GM12878 (cell line): ENCODE measurements around the gene C6orf52. TPM values are rescaled to one million over a fixed set of nuclear protein-coding genes. Genes with fewer than 3 reads are reported as not detected.

Source experiments
- ATAC-seq: fragments of 200-7000 bp; cut with Tn5 transposase; 3 replicates; pipeline ENCODE4 v1.9.1; 2020; ENCODE audit warnings: mild to moderate bottlenecking, moderate library complexity
- BruUV-seq: library from RNA; stranded (reverse); fragments of 400-500 nt; replicated peaks from 2 replicates; lab custom pipeline; 2021; lab: Mats Ljungman, UMichigan
- CTCF ChIA-PET: fragments of 300-600 bp; sonication (Branson Sonifier 250); formaldehyde crosslinking; extraction: SDS; loops from one replicate; lab custom pipeline; 2021; ENCODE audit warnings: inconsistent platforms; lab: Yijun Ruan, JAX
- POLR2A ChIA-PET: fragments of 350-600 bp; formaldehyde crosslinking; extraction: SDS; loops from one replicate; lab custom pipeline; 2021; ENCODE audit warnings: inconsistent platforms; lab: Charles Lee
- RAD21 ChIA-PET: fragments of 300-600 bp; sonication (Branson Sonifier 250); formaldehyde crosslinking; loops from one replicate; lab custom pipeline; 2023; ENCODE audit warnings: antibody characterized with exemption; ENCODE audit not compliant: unreplicated experiment; lab: Charles Lee
- SMC1A ChIA-PET: fragments of 300-600 bp; sonication (Branson Sonifier 250); formaldehyde crosslinking; loops from one replicate; lab custom pipeline; 2023; ENCODE audit not compliant: unreplicated experiment, uncharacterized antibody; lab: Charles Lee
- DNase-seq: peaks from one replicate; pipeline ENCODE4 v3.0.0-alpha.2; 2011; ENCODE audit warnings: low read depth, low spot score
- FAIRE-seq: peaks from 3 replicates; lab custom pipeline; 2011; peaks lifted over from hg19 to GRCh38; lab: Jason Lieb, UNC
- H2AFZ ChIP-seq: 2 replicates; pipeline ENCODE4 v1.6.0; 2011; ENCODE audit warnings: low read depth, low read length, control low read depth; ENCODE audit not compliant: control insufficient read depth
- H3K27ac ChIP-seq: 2 replicates; pipeline ENCODE4 v1.5.1; 2011; ENCODE audit warnings: control low read depth; ENCODE audit not compliant: control insufficient read depth, insufficient read depth
- H3K27me3 ChIP-seq, 2 experiments: replicated peaks in 1 of 2; 2 replicates each; pipeline versions ENCODE4 v1.6.0 to v1.6.1; 2011; ENCODE audit warnings: low read length in 1 of 2; ENCODE audit not compliant: control insufficient read depth in 2 of 2, insufficient read depth in 2 of 2
- H3K36me3 ChIP-seq, 2 experiments: 2 replicates each; pipeline ENCODE4 v1.5.1; 2011; ENCODE audit warnings: low read length in 1 of 2; ENCODE audit not compliant: control insufficient read depth in 2 of 2, insufficient read depth in 2 of 2
- H3K4me1 ChIP-seq: 2 replicates; pipeline ENCODE4 v1.6.1; 2011; ENCODE audit warnings: mild to moderate bottlenecking, low read length, moderate library complexity, mixed read lengths; ENCODE audit not compliant: control insufficient read depth, insufficient read depth
- H3K4me2 ChIP-seq: 2 replicates; pipeline ENCODE4 v1.6.0; 2011; ENCODE audit warnings: control low read depth; ENCODE audit not compliant: control insufficient read depth, insufficient read depth
- H3K4me3 ChIP-seq: fragments of 200-600 bp; sonication (generic); 2 replicates; pipeline ENCODE4 v1.5.1; 2016
- H3K79me2 ChIP-seq: 2 replicates; pipeline ENCODE4 v1.6.0; 2011; ENCODE audit warnings: low read length; ENCODE audit not compliant: control insufficient read depth, insufficient read depth
- H3K9ac ChIP-seq: 2 replicates; pipeline ENCODE4 v1.8.0; 2011; ENCODE audit warnings: low read length, control low read depth, mixed read lengths; ENCODE audit not compliant: control insufficient read depth, insufficient read depth
- H3K9me3 ChIP-seq: replicated peaks from 3 replicates; pipeline ENCODE4 v1.5.1; 2011; ENCODE audit warnings: mild to moderate bottlenecking, low read length; ENCODE audit not compliant: control insufficient read depth, insufficient read depth
- H4K20me1 ChIP-seq: 2 replicates; pipeline ENCODE4 v1.6.0; 2011; ENCODE audit not compliant: control insufficient read depth, insufficient read depth
- CBFB ChIP-seq: IDR thresholded peaks from 2 replicates; pipeline ENCODE4 v1.6.1; 2016; ENCODE audit warnings: antibody characterized with exemption, low read depth
- CHD4 ChIP-seq: fragments of 200-600 bp; sonication (generic); IDR thresholded peaks from 2 replicates; pipeline ENCODE4 v1.6.1; 2016; ENCODE audit warnings: mild to moderate bottlenecking
- GABPA ChIP-seq: IDR thresholded peaks from 2 replicates; pipeline ENCODE4 v1.6.1; 2014; ENCODE audit warnings: antibody characterized with exemption, low read depth, mild to moderate bottlenecking, inconsistent platforms
- LARP7 ChIP-seq: fragments of 450-650 bp; IDR thresholded peaks from 2 replicates; pipeline ENCODE4 v1.6.1; 2017; ENCODE audit warnings: mild to moderate bottlenecking
- POLR2AphosphoS5 ChIP-seq: IDR thresholded peaks from 2 replicates; pipeline ENCODE4 v1.6.1; 2011; ENCODE audit warnings: mild to moderate bottlenecking, low read length, inconsistent platforms
- RBBP5 ChIP-seq: fragments of 200-600 bp; sonication (generic); conservative IDR thresholded peaks from 2 replicates; pipeline ENCODE4 v1.6.1; 2016
- SMAD1 ChIP-seq: fragments of 450-650 bp; IDR thresholded peaks from 2 replicates; pipeline ENCODE4 v1.6.1; 2018; ENCODE audit warnings: mild to moderate bottlenecking, low read depth; ENCODE audit not compliant: partially characterized antibody
- SMARCA5 ChIP-seq: fragments of 450-650 bp; IDR thresholded peaks from 2 replicates; pipeline ENCODE4 v1.6.1; 2017; ENCODE audit warnings: mild to moderate bottlenecking
- WGBS: methylation state at CpG from one replicate; pipeline ENCODE4 v1.1.6; 2016; ENCODE audit warnings: low lambda C conversion rate; ENCODE audit not compliant: insufficient replicate concordance, insufficient coverage; ENCODE audit errors: missing lambda C conversion rate; 5-methylcytosine and 5-hydroxymethylcytosine counted together
- in situ Hi-C: fragments of 300-500 bp; cut with MboI; formaldehyde crosslinking; loops from 9 replicates; pipeline ENCODE4 v1.14.3; 2018; ENCODE audit warnings: mixed read lengths
- intact Hi-C: fragments of 100-400 bp; cut with micrococcal nuclease; formaldehyde crosslinking; loops from one replicate; pipeline ENCODE4 v1.14.2; 2022; ENCODE audit not compliant: unreplicated experiment
- polyA plus RNA-seq, 11 experiments: library from polyadenylated mRNA; depleted of rRNA in 4 of 11; unstranded in 6 of 11; stranded (reverse) in 5 of 11; fragments of >200 nt; fragmentation: Nextera tagmentation in 4 of 11; fragmentation: Illumina TruSeq in 1 of 11; extraction: Ambion mirVana in 4 of 11; extraction: Trizol in 1 of 11; gene quantifications; 1 replicate in 1 of 11; 2 replicates in 10 of 11; pipeline versions ENCODE4 v1.2.1 to v1.2.3, GENCODE V29; 2011 to 2016; ENCODE audit warnings: inconsistent platforms in 2 of 11, missing spikeins in 2 of 11, low read depth in 1 of 11
- total RNA-seq, 4 experiments: library from RNA; depleted of rRNA in 3 of 4; stranded (reverse); fragments of >200 nt in 3 of 4; fragmentation: Illumina TruSeq in 1 of 4; extraction: Trizol in 1 of 4; gene quantifications; 2 replicates each; pipeline versions ENCODE4 v1.2.1 to v1.2.3, GENCODE V29; 2013 to 2021
- TF ChIP-seq, protein P1 (sequence below): IDR thresholded peaks from 2 replicates; pipeline ENCODE4 v1.6.1; 2012; ENCODE audit warnings: low read length, inconsistent platforms
- TF ChIP-seq, protein P2 (sequence below): fragments of 450-650 bp; IDR thresholded peaks from 2 replicates; pipeline ENCODE4 v1.6.1; 2017; ENCODE audit warnings: mild to moderate bottlenecking

The C6orf52 gene
- total and polyA plus RNA-seq, 10 of the 15 experiments (the other 5 are each of a cell fraction or from before 2014, with no cell fraction given), result 2.7 to 15.1 (median 4.9) TPM

DNA sequence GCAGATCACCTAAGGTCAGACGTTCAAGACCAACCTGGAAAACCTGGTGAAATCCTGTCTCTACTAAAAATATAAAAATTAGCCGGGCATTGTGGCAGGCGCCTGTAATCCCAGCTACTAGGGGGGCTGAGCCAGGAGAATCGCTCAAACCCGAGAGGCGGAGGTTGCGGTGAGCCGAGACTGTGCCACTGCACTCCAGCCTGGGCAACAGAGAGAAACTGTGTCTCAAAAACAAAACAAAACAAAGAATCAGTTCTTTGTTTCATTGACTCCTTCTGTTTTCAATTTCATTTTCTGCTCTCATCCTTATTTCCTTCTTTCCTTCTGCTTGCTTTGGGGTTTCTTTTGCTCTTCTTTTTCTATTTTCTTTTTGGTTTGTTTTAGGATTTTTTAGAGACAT is 19.5 kb upstream of the C6orf52 start:
- DNase-seq, result no peak
- intact Hi-C loops, result no loop called here

DNA sequence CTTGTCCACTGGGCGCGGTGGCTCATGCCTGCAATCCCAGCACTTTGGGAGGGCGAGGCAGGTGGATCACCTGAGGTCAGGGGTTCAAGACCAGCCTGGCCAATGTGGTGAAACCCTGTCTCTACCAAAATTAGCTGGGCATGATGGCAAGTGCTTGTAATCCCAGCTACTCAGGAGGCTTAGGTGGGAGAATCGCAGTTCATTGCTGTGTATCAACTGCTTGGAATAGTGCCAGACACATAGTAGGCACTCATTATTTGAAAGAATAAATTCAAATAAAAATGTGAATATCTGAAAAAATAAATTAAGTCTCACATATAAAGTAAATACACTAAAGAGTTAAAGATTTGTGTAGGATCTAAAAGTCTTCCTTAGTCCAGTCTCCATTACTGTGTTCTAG is 2.2 kb upstream of the C6orf52 start:
- Histone ChIP-seq H3K36me3 (peaks cover 0 to 16% of the 10 kb centered on the region in 2 experiments; a peak in 3 of 4 replicates), H3K27me3 (no peaks in the 10 kb centered on the region), H3K27ac (no peak overlapping the region), H3K4me3 (peak overlapping the region; percentile 73; the same call in 1 of the 2 replicates), H3K9ac (no peak overlapping the region), H4K20me1 (no peaks in the 10 kb centered on the region), H2AFZ (no peak overlapping the region), H3K4me1 (peaks cover 7% of the 10 kb centered on the region), H3K79me2 (peaks cover 51% of the 10 kb centered on the region), H3K9me3 (no peaks in the 10 kb centered on the region), H3K4me2 (peak overlapping the region; percentile 57)
- ChIA-PET CTCF (interaction anchor here (0.6 to 0.9 kb wide), 2 partner anchors 26 to 29 kb away, joined by 3 read pairs; partner anchors contain the start of gene TMEM14C), SMC1A (interaction anchor here (1.2 kb wide), 3 partner anchors 13 to 218 kb away, joined by 3 to 4 read pairs (median 4); no protein-coding TSS in a partner anchor), POLR2A (interaction anchor here (0.6 to 3.5 kb wide), 3 partner anchors 25 to 368 kb away, joined by 3 to 40 read pairs (median 21); partner anchors contain the start of genes TMEM14B and TMEM14C), RAD21 (no interaction called here)
- no peak for DNase-seq
- BruUV-seq, result no TSS peak
- no peak for ATAC-seq
- in situ Hi-C loops, result no loop called here
- no peak for TF ChIP-seq CHD4
- TF ChIP-seq, protein P1, sequence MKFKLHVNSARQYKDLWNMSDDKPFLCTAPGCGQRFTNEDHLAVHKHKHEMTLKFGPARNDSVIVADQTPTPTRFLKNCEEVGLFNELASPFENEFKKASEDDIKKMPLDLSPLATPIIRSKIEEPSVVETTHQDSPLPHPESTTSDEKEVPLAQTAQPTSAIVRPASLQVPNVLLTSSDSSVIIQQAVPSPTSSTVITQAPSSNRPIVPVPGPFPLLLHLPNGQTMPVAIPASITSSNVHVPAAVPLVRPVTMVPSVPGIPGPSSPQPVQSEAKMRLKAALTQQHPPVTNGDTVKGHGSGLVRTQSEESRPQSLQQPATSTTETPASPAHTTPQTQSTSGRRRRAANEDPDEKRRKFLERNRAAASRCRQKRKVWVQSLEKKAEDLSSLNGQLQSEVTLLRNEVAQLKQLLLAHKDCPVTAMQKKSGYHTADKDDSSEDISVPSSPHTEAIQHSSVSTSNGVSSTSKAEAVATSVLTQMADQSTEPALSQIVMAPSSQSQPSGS, result no peak
- TF ChIP-seq GABPA, result no peak
- TF ChIP-seq POLR2AphosphoS5, result no peak
- no peak for TF ChIP-seq SMARCA5
- no peak for TF ChIP-seq SMAD1
- intact Hi-C loops, result no loop called here
- no peak for FAIRE-seq
- WGBS, result 84% methylated on average over 4 of the region's 4 CpGs

More for the DNA sequence above, 19.5 kb upstream of the C6orf52 start:
- POLR2A ChIA-PET, result no interaction called here
- no peak for TF ChIP-seq LARP7
- TF ChIP-seq CHD4, result no peak
- TF ChIP-seq CBFB, result no peak
- no peak for TF ChIP-seq RBBP5
- TF ChIP-seq, protein P2, sequence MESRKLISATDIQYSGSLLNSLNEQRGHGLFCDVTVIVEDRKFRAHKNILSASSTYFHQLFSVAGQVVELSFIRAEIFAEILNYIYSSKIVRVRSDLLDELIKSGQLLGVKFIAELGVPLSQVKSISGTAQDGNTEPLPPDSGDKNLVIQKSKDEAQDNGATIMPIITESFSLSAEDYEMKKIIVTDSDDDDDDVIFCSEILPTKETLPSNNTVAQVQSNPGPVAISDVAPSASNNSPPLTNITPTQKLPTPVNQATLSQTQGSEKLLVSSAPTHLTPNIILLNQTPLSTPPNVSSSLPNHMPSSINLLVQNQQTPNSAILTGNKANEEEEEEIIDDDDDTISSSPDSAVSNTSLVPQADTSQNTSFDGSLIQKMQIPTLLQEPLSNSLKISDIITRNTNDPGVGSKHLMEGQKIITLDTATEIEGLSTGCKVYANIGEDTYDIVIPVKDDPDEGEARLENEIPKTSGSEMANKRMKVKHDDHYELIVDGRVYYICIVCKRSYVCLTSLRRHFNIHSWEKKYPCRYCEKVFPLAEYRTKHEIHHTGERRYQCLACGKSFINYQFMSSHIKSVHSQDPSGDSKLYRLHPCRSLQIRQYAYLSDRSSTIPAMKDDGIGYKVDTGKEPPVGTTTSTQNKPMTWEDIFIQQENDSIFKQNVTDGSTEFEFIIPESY, result no peak
- TF ChIP-seq, all 136 proteins: peak for 0
- Histone ChIP-seq H3K4me3 (no peak overlapping the region), H3K9ac (no peak overlapping the region), H3K9me3 (peaks cover 9% of the 10 kb centered on the region; the same call in 2 of the 3 replicates), H3K36me3 (peaks cover 2 to 3% of the 10 kb centered on the region in 2 experiments; a peak in 2 of 4 replicates), H3K4me1 (0 out of 2 replicates have a peak, but pooled peaks cover 4% of the 10 kb centered on the region), H2AFZ (no peak overlapping the region), H3K4me2 (no peak overlapping the region), H3K79me2 (no peaks in the 10 kb centered on the region), H4K20me1 (no peaks in the 10 kb centered on the region), H3K27me3 (no peaks in the 10 kb centered on the region), H3K27ac (no peak overlapping the region)
- ATAC-seq (no peak; the same call in 2 of the 3 replicates), FAIRE-seq (no peak)
- ChIA-PET SMC1A (no interaction called here), RAD21 (no interaction called here), CTCF (no interaction called here)
- BruUV-seq, result no TSS peak
- in situ Hi-C loops, result no loop called here
- 90% methylated on average over 8 of the region's 8 CpGs for WGBS
